HepG2 (cell line): ENCODE data around the gene FAIM2. TPM values are rescaled to one million over a fixed set of nuclear protein-coding genes. Genes with fewer than 3 reads are reported as not detected.

ENCODE experiments used
- AGO2 ChIP-seq: fragments of 200-400 bp; formaldehyde crosslinking; optimal IDR thresholded peaks from 2 replicates; pipeline ENCODE3; 2017; ENCODE audit warnings: mild to moderate bottlenecking, low read depth, low read length, moderate library complexity
- AHR ChIP-seq: IDR thresholded peaks from 2 replicates; pipeline ENCODE4 v1.6.1; 2018; ENCODE audit warnings: missing genetic modification reagents, missing compliant biosample characterization
- ATF7-NPFF ChIP-seq: sonication (generic); formaldehyde crosslinking; IDR thresholded peaks from 2 replicates; pipeline ENCODE4 v1.8.1; 2023; ENCODE audit warnings: mild to moderate bottlenecking, low read depth, missing genetic modification reagents, moderate library complexity
- ATRX ChIP-seq: sonication (generic); formaldehyde crosslinking; IDR thresholded peaks from 2 replicates; pipeline ENCODE4 v1.4.0; 2020; ENCODE audit warnings: missing genetic modification reagents, borderline replicate concordance
- BRD4 ChIP-seq: sonication (generic); formaldehyde crosslinking; IDR thresholded peaks from 2 replicates; pipeline ENCODE4 v1.4.0; 2020; ENCODE audit warnings: missing genetic modification reagents
- FOXP1 ChIP-seq, 2 experiments: fragments of 450-650 bp in 1 of 2; IDR thresholded peaks; 2 replicates each; pipeline ENCODE4 v1.6.1; 2017 to 2018; ENCODE audit warnings: antibody characterized with exemption in 1 of 2
- HNRNPL ChIP-seq: fragments of 200-400 bp; formaldehyde crosslinking; IDR thresholded peaks from 2 replicates; pipeline ENCODE4 v1.6.1; 2017; ENCODE audit warnings: mild to moderate bottlenecking, low read depth, low read length
- ISL2 ChIP-seq: sonication (generic); formaldehyde crosslinking; IDR thresholded peaks from 2 replicates; pipeline ENCODE4 v1.5.0; 2020; ENCODE audit warnings: missing genetic modification reagents
- RARA ChIP-seq: IDR thresholded peaks from 2 replicates; pipeline ENCODE4 v1.6.1; 2016; ENCODE audit warnings: missing genetic modification reagents, missing compliant biosample characterization
- RXRB ChIP-seq: IDR thresholded peaks from 2 replicates; pipeline ENCODE4 v1.6.1; 2016; ENCODE audit warnings: borderline replicate concordance, missing genetic modification reagents, missing compliant biosample characterization
- SAP130 ChIP-seq: IDR thresholded peaks from 2 replicates; pipeline ENCODE4 v1.6.1; 2016; ENCODE audit warnings: low read depth
- ZNF138 ChIP-seq: sonication (generic); formaldehyde crosslinking; IDR thresholded peaks from 2 replicates; pipeline ENCODE4 v1.5.0; 2020; ENCODE audit warnings: mild to moderate bottlenecking, low read depth, missing genetic modification reagents
- ZNF205 ChIP-seq: IDR thresholded peaks from 2 replicates; pipeline ENCODE4 v1.6.1; 2018; ENCODE audit warnings: missing biosample characterization, missing genetic modification reagents
- ZNF207 ChIP-seq: fragments of 450-650 bp; IDR thresholded peaks from 2 replicates; pipeline ENCODE4 v1.6.1; 2016; ENCODE audit warnings: antibody characterized with exemption, borderline replicate concordance
- ZNF382 ChIP-seq: sonication (generic); formaldehyde crosslinking; IDR thresholded peaks from 2 replicates; pipeline ENCODE4 v1.5.0; 2020; ENCODE audit warnings: missing genetic modification reagents, mild to moderate bottlenecking, borderline replicate concordance
- ZNF430 ChIP-seq: sonication (generic); formaldehyde crosslinking; IDR thresholded peaks from 2 replicates; pipeline ENCODE4 v1.9.0; 2021; ENCODE audit warnings: mild to moderate bottlenecking, missing genetic modification reagents
- ZNF691 ChIP-seq: sonication (generic); formaldehyde crosslinking; IDR thresholded peaks from 2 replicates; pipeline ENCODE4 v1.4.0; 2020; ENCODE audit warnings: missing genetic modification reagents, low read depth, mild to moderate bottlenecking, borderline replicate concordance
- ZNF724P ChIP-seq: sonication (generic); formaldehyde crosslinking; IDR thresholded peaks from 2 replicates; pipeline ENCODE4 v1.8.0; 2022; ENCODE audit warnings: missing genetic modification reagents, borderline replicate concordance
- ZNF792 ChIP-seq: IDR thresholded peaks from 2 replicates; pipeline ENCODE4 v1.6.1; 2016
- polyA plus RNA-seq, 8 experiments: library from polyadenylated mRNA; depleted of rRNA in 3 of 8; stranded (reverse) in 7 of 8; unstranded in 1 of 8; fragments of >200 nt; fragmentation: Illumina TruSeq in 4 of 8; extraction: Trizol in 4 of 8; gene quantifications; 2 replicates each; pipeline versions ENCODE4 v1.2.1 to v1.2.3, GENCODE V29; 2011 to 2016; ENCODE audit warnings: low read depth in 4 of 8, missing spikeins in 1 of 8, mixed read lengths in 1 of 8; ENCODE audit not compliant: insufficient read depth in 1 of 8
- total RNA-seq, 5 experiments: library from RNA; depleted of rRNA; stranded (reverse); fragments of >200 nt; fragmentation: Illumina TruSeq; extraction: Trizol; gene quantifications; 2 replicates each; pipeline ENCODE4 v1.2.3, GENCODE V29; 2016; ENCODE audit warnings: low read depth in 1 of 5
- TF ChIP-seq, protein P1 (sequence below): IDR thresholded peaks from 2 replicates; pipeline ENCODE4 v1.6.1; 2016; ENCODE audit warnings: low read depth, missing genetic modification reagents, missing compliant biosample characterization
- TF ChIP-seq, protein P2 (sequence below): sonication (generic); formaldehyde crosslinking; IDR thresholded peaks from 2 replicates; pipeline ENCODE4 v1.4.0; 2020; ENCODE audit warnings: missing genetic modification reagents, mild to moderate bottlenecking, borderline replicate concordance

The FAIM2 gene
- total and polyA plus RNA-seq, 2 of the 13 experiments (the other 11 are each of a cell fraction or from before 2014, with no cell fraction given) = not detected

GRCh38 chr12:49887536-49888401 lies 15.9 kb downstream of the FAIM2 start (continued):
- TF ChIP-seq, protein P1, sequence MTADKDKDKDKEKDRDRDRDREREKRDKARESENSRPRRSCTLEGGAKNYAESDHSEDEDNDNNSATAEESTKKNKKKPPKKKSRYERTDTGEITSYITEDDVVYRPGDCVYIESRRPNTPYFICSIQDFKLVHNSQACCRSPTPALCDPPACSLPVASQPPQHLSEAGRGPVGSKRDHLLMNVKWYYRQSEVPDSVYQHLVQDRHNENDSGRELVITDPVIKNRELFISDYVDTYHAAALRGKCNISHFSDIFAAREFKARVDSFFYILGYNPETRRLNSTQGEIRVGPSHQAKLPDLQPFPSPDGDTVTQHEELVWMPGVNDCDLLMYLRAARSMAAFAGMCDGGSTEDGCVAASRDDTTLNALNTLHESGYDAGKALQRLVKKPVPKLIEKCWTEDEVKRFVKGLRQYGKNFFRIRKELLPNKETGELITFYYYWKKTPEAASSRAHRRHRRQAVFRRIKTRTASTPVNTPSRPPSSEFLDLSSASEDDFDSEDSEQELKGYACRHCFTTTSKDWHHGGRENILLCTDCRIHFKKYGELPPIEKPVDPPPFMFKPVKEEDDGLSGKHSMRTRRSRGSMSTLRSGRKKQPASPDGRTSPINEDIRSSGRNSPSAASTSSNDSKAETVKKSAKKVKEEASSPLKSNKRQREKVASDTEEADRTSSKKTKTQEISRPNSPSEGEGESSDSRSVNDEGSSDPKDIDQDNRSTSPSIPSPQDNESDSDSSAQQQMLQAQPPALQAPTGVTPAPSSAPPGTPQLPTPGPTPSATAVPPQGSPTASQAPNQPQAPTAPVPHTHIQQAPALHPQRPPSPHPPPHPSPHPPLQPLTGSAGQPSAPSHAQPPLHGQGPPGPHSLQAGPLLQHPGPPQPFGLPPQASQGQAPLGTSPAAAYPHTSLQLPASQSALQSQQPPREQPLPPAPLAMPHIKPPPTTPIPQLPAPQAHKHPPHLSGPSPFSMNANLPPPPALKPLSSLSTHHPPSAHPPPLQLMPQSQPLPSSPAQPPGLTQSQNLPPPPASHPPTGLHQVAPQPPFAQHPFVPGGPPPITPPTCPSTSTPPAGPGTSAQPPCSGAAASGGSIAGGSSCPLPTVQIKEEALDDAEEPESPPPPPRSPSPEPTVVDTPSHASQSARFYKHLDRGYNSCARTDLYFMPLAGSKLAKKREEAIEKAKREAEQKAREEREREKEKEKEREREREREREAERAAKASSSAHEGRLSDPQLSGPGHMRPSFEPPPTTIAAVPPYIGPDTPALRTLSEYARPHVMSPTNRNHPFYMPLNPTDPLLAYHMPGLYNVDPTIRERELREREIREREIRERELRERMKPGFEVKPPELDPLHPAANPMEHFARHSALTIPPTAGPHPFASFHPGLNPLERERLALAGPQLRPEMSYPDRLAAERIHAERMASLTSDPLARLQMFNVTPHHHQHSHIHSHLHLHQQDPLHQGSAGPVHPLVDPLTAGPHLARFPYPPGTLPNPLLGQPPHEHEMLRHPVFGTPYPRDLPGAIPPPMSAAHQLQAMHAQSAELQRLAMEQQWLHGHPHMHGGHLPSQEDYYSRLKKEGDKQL = no peak
- TF ChIP-seq ZNF205 (CRISPR knock-in tag) (0 out of 2 replicates have a peak, but pooled peaks have one; percentile 17), AHR (CRISPR knock-in tag) (no peak), HNRNPL (0 out of 2 replicates have a peak, but pooled peaks have one; percentile 16), FOXP1 (IDR thresholded peaks at IDR 0.05) (no peak), FOXP1 (CRISPR knock-in tag; IDR thresholded peaks at IDR 0.05) (peak; percentile 36), ATRX (CRISPR knock-in tag) (no peak), ATF7-NPFF (no peak), ZNF430 (CRISPR knock-in tag) (no peak), ZNF792 (CRISPR knock-in tag) (no peak), AGO2 (no peak), BRD4 (CRISPR knock-in tag) (no peak), ZNF724P (no peak), RARA (CRISPR knock-in tag) (peak; percentile 43), ZNF207 (no peak), ZNF691 (CRISPR knock-in tag) (no peak), SAP130 (CRISPR knock-in tag) (0 out of 2 replicates have a peak, but pooled peaks have one; percentile 23), ISL2 (CRISPR knock-in tag) (peak; percentile 2; the same call in 1 of the 2 replicates), RXRB (CRISPR knock-in tag) (0 out of 2 replicates have a peak, but pooled peaks have one; percentile 23), ZNF382 (CRISPR knock-in tag) (no peak), ZNF138 (CRISPR knock-in tag) (no peak)
- TF ChIP-seq, protein P2, sequence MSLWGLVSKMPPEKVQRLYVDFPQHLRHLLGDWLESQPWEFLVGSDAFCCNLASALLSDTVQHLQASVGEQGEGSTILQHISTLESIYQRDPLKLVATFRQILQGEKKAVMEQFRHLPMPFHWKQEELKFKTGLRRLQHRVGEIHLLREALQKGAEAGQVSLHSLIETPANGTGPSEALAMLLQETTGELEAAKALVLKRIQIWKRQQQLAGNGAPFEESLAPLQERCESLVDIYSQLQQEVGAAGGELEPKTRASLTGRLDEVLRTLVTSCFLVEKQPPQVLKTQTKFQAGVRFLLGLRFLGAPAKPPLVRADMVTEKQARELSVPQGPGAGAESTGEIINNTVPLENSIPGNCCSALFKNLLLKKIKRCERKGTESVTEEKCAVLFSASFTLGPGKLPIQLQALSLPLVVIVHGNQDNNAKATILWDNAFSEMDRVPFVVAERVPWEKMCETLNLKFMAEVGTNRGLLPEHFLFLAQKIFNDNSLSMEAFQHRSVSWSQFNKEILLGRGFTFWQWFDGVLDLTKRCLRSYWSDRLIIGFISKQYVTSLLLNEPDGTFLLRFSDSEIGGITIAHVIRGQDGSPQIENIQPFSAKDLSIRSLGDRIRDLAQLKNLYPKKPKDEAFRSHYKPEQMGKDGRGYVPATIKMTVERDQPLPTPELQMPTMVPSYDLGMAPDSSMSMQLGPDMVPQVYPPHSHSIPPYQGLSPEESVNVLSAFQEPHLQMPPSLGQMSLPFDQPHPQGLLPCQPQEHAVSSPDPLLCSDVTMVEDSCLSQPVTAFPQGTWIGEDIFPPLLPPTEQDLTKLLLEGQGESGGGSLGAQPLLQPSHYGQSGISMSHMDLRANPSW (CRISPR knock-in tag) = no peak
